ENCODE results near the gene B3GAT2.

The B3GAT2 gene

GRCh38 chr6:70860045-70860444 is 96.8 kb downstream of the B3GAT2 start:
- Histone ChIP-seq H3K27ac (no peak overlapping the region), H4K20me1 (ENCODE audit: insufficient read depth) (no peaks in the 10 kb centered on the region), H3K79me2 (ENCODE audit: insufficient read depth, low read depth) (no peaks in the 10 kb centered on the region), H3K9ac (no peak overlapping the region), H2AFZ (ENCODE audit: low read depth) (no peak overlapping the region), H3K4me2 (no peak overlapping the region), H3K27me3 (ENCODE audit: insufficient read depth, low read depth) (no peaks in the 10 kb centered on the region), H3K36me3 (ENCODE audit: insufficient read depth) (no peaks in the 10 kb centered on the region), H3K4me1 (ENCODE audit: low read depth, poor library complexity, severe bottlenecking) (no peaks in the 10 kb centered on the region), H3K4me3 (IDR thresholded peaks at IDR 0.05; ENCODE audit: insufficient read depth, low read depth, low read length) (no peak overlapping the region)
- TF ChIP-seq, protein P1, sequence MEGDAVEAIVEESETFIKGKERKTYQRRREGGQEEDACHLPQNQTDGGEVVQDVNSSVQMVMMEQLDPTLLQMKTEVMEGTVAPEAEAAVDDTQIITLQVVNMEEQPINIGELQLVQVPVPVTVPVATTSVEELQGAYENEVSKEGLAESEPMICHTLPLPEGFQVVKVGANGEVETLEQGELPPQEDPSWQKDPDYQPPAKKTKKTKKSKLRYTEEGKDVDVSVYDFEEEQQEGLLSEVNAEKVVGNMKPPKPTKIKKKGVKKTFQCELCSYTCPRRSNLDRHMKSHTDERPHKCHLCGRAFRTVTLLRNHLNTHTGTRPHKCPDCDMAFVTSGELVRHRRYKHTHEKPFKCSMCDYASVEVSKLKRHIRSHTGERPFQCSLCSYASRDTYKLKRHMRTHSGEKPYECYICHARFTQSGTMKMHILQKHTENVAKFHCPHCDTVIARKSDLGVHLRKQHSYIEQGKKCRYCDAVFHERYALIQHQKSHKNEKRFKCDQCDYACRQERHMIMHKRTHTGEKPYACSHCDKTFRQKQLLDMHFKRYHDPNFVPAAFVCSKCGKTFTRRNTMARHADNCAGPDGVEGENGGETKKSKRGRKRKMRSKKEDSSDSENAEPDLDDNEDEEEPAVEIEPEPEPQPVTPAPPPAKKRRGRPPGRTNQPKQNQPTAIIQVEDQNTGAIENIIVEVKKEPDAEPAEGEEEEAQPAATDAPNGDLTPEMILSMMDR (conservative IDR thresholded peaks at IDR 0.05; ENCODE audit: low read depth, low read length): no peak

DNA sequence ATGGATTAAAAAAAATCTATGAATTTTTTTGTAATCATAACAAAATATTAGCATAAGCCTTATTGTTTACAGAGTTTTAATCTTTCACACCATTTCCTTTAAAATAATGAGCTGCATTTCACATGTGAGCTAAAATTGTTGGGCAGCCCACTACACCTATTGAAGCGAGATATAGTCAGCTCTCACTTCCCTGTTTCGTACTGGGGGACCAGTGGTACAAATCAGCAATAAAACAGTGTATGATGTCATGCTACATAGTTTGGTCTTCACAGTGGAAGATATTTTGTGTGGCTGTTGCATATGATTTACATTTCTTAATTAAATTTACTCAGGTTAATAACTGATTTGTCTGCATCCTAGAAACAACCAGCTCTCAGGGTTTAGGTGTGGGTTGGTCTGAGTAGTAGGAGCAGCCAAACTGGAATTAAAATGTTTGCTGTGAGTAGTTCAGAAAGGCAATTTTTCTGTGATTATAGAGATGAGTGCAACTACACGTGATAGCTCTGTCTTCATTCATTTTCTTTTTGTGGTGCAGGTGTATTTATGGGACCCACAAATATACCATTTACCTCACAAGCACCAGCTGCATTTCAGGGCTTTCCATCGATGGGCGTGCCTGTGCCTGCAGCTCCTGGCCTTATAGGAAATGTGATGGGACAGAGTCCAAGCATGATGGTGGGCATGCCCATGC is 99.3 kb downstream of the B3GAT2 start:
- TF ChIP-seq, protein P1 (conservative IDR thresholded peaks at IDR 0.05; ENCODE audit: low read depth, low read length): no peak
- Histone ChIP-seq H3K9ac (no peak overlapping the region), H3K27ac (no peak overlapping the region), H3K36me3 (ENCODE audit: insufficient read depth) (no peaks in the 10 kb centered on the region), H2AFZ (ENCODE audit: low read depth) (no peak overlapping the region), H3K4me1 (ENCODE audit: low read depth, poor library complexity, severe bottlenecking) (no peaks in the 10 kb centered on the region), H3K79me2 (ENCODE audit: insufficient read depth, low read depth) (no peaks in the 10 kb centered on the region), H3K4me3 (IDR thresholded peaks at IDR 0.05; ENCODE audit: insufficient read depth, low read depth, low read length) (no peak overlapping the region), H3K27me3 (ENCODE audit: insufficient read depth, low read depth) (no peaks in the 10 kb centered on the region), H3K4me2 (no peak overlapping the region), H4K20me1 (ENCODE audit: insufficient read depth) (no peaks in the 10 kb centered on the region)

DNA sequence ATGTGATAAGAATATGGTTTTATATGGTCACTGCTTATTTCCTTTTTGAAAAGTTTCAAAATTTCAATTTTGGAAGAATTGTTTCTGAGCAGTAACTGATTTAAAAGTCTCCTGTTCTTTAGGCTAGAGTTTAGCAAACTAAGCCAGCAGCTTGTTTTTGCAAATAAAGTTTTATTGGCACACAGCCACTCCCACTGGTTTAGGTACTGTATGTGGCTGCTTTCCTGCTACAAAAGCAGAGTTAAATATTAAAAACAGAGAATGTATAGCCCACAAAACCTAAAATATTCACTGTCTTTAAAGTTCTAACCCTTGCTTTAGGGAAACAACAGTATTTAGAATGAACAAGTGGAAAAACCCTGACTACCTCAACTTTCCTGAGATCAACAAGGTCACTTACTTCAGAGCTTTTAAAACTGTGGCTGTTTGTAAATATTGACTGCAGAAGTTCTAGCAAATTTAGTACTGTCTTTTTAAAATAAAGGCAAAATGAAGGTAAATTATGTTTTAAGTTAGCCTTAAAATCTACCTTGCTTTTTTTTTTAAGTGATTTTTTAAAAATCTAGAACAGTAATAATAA is 104.1 kb downstream of the B3GAT2 start:
- H3K79me2 ChIP-seq (ENCODE audit: insufficient read depth, low read depth): no peaks in the 10 kb centered on the region

GRCh38 chr6:70849348-70850069 is 107.4 kb downstream of the B3GAT2 start:
- Histone ChIP-seq H2AFZ (ENCODE audit: low read depth) (no peak overlapping the region), H4K20me1 (ENCODE audit: insufficient read depth) (no peaks in the 10 kb centered on the region), H3K4me3 (IDR thresholded peaks at IDR 0.05; ENCODE audit: insufficient read depth, low read depth, low read length) (no peak overlapping the region), H3K36me3 (ENCODE audit: insufficient read depth) (no peaks in the 10 kb centered on the region), H3K4me2 (no peak overlapping the region), H3K4me1 (ENCODE audit: low read depth, poor library complexity, severe bottlenecking) (no peaks in the 10 kb centered on the region), H3K9ac (no peak overlapping the region), H3K27ac (no peak overlapping the region), H3K79me2 (ENCODE audit: insufficient read depth, low read depth) (no peaks in the 10 kb centered on the region), H3K27me3 (ENCODE audit: insufficient read depth, low read depth) (no peaks in the 10 kb centered on the region)
- TF ChIP-seq, protein P1 (conservative IDR thresholded peaks at IDR 0.05; ENCODE audit: low read depth, low read length): no peak

More for the DNA sequence above, 104.1 kb downstream of the B3GAT2 start:
- Histone ChIP-seq H3K36me3 (ENCODE audit: insufficient read depth) (no peaks in the 10 kb centered on the region), H3K9ac (no peak overlapping the region), H3K27ac (no peak overlapping the region), H3K4me2 (no peak overlapping the region), H4K20me1 (ENCODE audit: insufficient read depth) (no peaks in the 10 kb centered on the region), H3K4me3 (IDR thresholded peaks at IDR 0.05; ENCODE audit: insufficient read depth, low read depth, low read length) (no peak overlapping the region), H3K4me1 (ENCODE audit: low read depth, poor library complexity, severe bottlenecking) (no peaks in the 10 kb centered on the region), H3K27me3 (ENCODE audit: insufficient read depth, low read depth) (no peaks in the 10 kb centered on the region), H2AFZ (ENCODE audit: low read depth) (no peak overlapping the region)
- TF ChIP-seq, protein P1 (conservative IDR thresholded peaks at IDR 0.05; ENCODE audit: low read depth, low read length): no peak

Data from KMS-11 (cell line).